K562 (cell line): Measurements from ENCODE around the gene PLEKHA5. TPM values are rescaled to one million over a fixed set of nuclear protein-coding genes. Genes with fewer than 3 reads are reported as not detected.

Experiments used
- ATAC-seq: fragments of 200-7000 bp; cut with Tn5 transposase; 3 replicates; pipeline ENCODE4 v1.9.1; 2020; ENCODE audit warnings: moderate library complexity
- BruUV-seq: library from RNA; stranded (reverse); fragments of 400-500 nt; replicated peaks from 2 replicates; lab custom pipeline; 2021; lab: Mats Ljungman, UMichigan
- CTCF ChIA-PET: fragments of 300-600 bp; formaldehyde crosslinking; extraction: SDS; loops from one replicate; lab custom pipeline; 2021; ENCODE audit warnings: low intra/inter-chr PET ratio; lab: Yijun Ruan, JAX
- POLR2A ChIA-PET: fragments of 300-600, 350-650 bp; sonication (Branson Sonifier 250); formaldehyde crosslinking; extraction: SDS; loops from one replicate; lab custom pipeline; 2021; ENCODE audit warnings: antibody characterized with exemption, inconsistent platforms; lab: Yijun Ruan, JAX
- DNase-seq, 4 experiments: peaks; one replicate each; pipeline versions ENCODE4 v3.0.0 to v3.0.0-alpha.2; 2011 to 2018; ENCODE audit warnings: low spot score in 3 of 4, mixed read lengths in 3 of 4; ENCODE audit errors: extremely low read depth in 1 of 4
- FAIRE-seq: peaks from 2 replicates; lab custom pipeline; 2011; peaks lifted over from hg19 to GRCh38; lab: Jason Lieb, UNC
- H2AFZ ChIP-seq: 2 replicates; pipeline ENCODE4 v1.6.0; 2011; ENCODE audit warnings: low read depth, low read length, control low read depth, inconsistent platforms
- H3K27ac ChIP-seq: fragments of 200-600 bp; 3 replicates; pipeline ENCODE4 v1.8.0; 2011; ENCODE audit warnings: low read depth, mild to moderate bottlenecking, control low read depth, inconsistent platforms, low read length, moderate library complexity, mixed read lengths; ENCODE audit errors: extremely low read depth
- H3K27me3 ChIP-seq, 2 experiments: fragments of 300-600 bp in 1 of 2; 2 replicates in 1 of 2; 3 replicates in 1 of 2; pipeline versions ENCODE4 v1.6.0 to v1.8.0; 2011; ENCODE audit warnings: inconsistent platforms in 2 of 2, low read length in 2 of 2, mild to moderate bottlenecking in 1 of 2, mixed read lengths in 1 of 2, moderate library complexity in 1 of 2; ENCODE audit not compliant: control insufficient read depth in 2 of 2, insufficient read depth in 2 of 2
- H3K36me3 ChIP-seq: fragments of 300-600 bp; 3 replicates; pipeline ENCODE4 v1.8.0; 2011; ENCODE audit warnings: mild to moderate bottlenecking, low read length, inconsistent platforms; ENCODE audit not compliant: control insufficient read depth, insufficient read depth
- H3K4me1 ChIP-seq, 2 experiments: fragments of 200-600 bp in 1 of 2; replicated peaks in 1 of 2; 2 replicates in 1 of 2; 3 replicates in 1 of 2; pipeline versions ENCODE4 v1.5.1 to v1.8.0; 2011; ENCODE audit warnings: inconsistent platforms in 2 of 2, low read length in 2 of 2, mild to moderate bottlenecking in 1 of 2, mixed read lengths in 1 of 2, moderate library complexity in 1 of 2; ENCODE audit not compliant: control insufficient read depth in 2 of 2, insufficient read depth in 2 of 2
- H3K4me2 ChIP-seq: 2 replicates; pipeline ENCODE4 v1.6.1; 2011; ENCODE audit warnings: low read length, control low read depth, inconsistent platforms, mixed read lengths; ENCODE audit not compliant: insufficient read depth
- H3K4me3 ChIP-seq: fragments of 200-600 bp; sonication (generic), shearing (Covaris generic); 2 replicates; pipeline ENCODE4 v1.5.1; 2016; ENCODE audit warnings: control low read depth, inconsistent platforms
- H3K79me2 ChIP-seq: fragments of 200-600 bp; 3 replicates; pipeline ENCODE4 v1.8.0; 2011; ENCODE audit warnings: low read length, inconsistent platforms; ENCODE audit not compliant: control insufficient read depth, insufficient read depth
- H3K9ac ChIP-seq, 2 experiments: 2 replicates each; pipeline versions ENCODE4 v1.6.0 to v1.6.1; 2011; ENCODE audit warnings: low read depth in 2 of 2, low read length in 2 of 2, control low read depth in 1 of 2, inconsistent platforms in 1 of 2, mild to moderate bottlenecking in 1 of 2, mixed read lengths in 1 of 2; ENCODE audit not compliant: insufficient read depth in 1 of 2
- H3K9me1 ChIP-seq: one replicate; pipeline ENCODE4 v1.6.0; 2011; ENCODE audit warnings: inconsistent platforms, mild to moderate bottlenecking, low read length, moderate library complexity; ENCODE audit not compliant: control insufficient read depth, insufficient read depth
- H3K9me3 ChIP-seq: replicated peaks from 2 replicates; pipeline ENCODE4 v1.5.1; 2011; ENCODE audit warnings: low read depth, low read length, inconsistent platforms; ENCODE audit not compliant: control insufficient read depth, insufficient read depth
- H4K20me1 ChIP-seq: replicated peaks from 2 replicates; pipeline ENCODE4 v1.6.1; 2011; ENCODE audit warnings: low read length, inconsistent platforms, mixed read lengths; ENCODE audit not compliant: control insufficient read depth, insufficient read depth
- RBBP5 ChIP-seq: fragments of 200-600 bp; sonication (generic); IDR thresholded peaks from 2 replicates; pipeline ENCODE4 v1.6.1; 2012; ENCODE audit warnings: borderline replicate concordance, mild to moderate bottlenecking, low read length, control low read depth, inconsistent platforms; ENCODE audit not compliant: insufficient read depth, poor library complexity, severe bottlenecking
- SMARCE1 ChIP-seq: fragments of 450-650 bp; IDR thresholded peaks from 2 replicates; pipeline ENCODE4 v1.7.1; 2016; ENCODE audit warnings: mild to moderate bottlenecking
- XRCC5 ChIP-seq: fragments of 200-400 bp; formaldehyde crosslinking; IDR thresholded peaks from 2 replicates; pipeline ENCODE4 v1.6.1; 2017; ENCODE audit warnings: low read depth, mild to moderate bottlenecking, low read length
- ZNF717 ChIP-seq: fragments of 250-450 bp; sonication (Bioruptor Pico); IDR thresholded peaks from 2 replicates; pipeline ENCODE4 v1.5.0; 2021
- WGBS: fragments of 100-300 bp; shearing (Covaris generic); methylation state at CpG from one replicate; pipeline ENCODE4 v1.1.6; 2016; ENCODE audit warnings: low coverage, mixed read lengths; ENCODE audit not compliant: insufficient coverage; ENCODE audit errors: missing lambda C conversion rate; 5-methylcytosine and 5-hydroxymethylcytosine counted together
- in situ Hi-C: fragments of 300-500 bp; cut with MboI; formaldehyde crosslinking; loops from 4 replicates; pipeline ENCODE4 v1.15.0; 2018; ENCODE audit warnings: inconsistent platforms, mixed read lengths
- intact Hi-C: fragments of 100-400 bp; cut with micrococcal nuclease; formaldehyde crosslinking; loops from 2 replicates; pipeline ENCODE4 v1.14.2; 2022
- polyA plus RNA-seq, 8 experiments: library from polyadenylated mRNA; depleted of rRNA in 4 of 8; stranded (reverse) in 5 of 8; unstranded in 3 of 8; fragments of >200 nt; fragmentation: Nextera tagmentation in 2 of 8; fragmentation: Illumina TruSeq in 1 of 8; extraction: Ambion mirVana in 2 of 8; extraction: Trizol in 1 of 8; gene quantifications; 2 replicates each; pipeline versions ENCODE4 v1.2.1 to v1.2.3, GENCODE V29; 2011 to 2014; ENCODE audit warnings: inconsistent platforms in 1 of 8, missing spikeins in 1 of 8
- total RNA-seq, 7 experiments: library from RNA; depleted of rRNA in 6 of 7; stranded (reverse); fragments of >200 nt in 6 of 7; fragmentation: Illumina TruSeq in 2 of 7; extraction: Trizol in 2 of 7; gene quantifications; 2 replicates each; pipeline versions ENCODE4 v1.2.1 to v1.2.3, GENCODE V29; 2011 to 2021; ENCODE audit warnings: low replicate concordance in 1 of 7
- TF ChIP-seq, protein P1 (sequence below): fragments of 250-450 bp; sonication (Bioruptor Pico); IDR thresholded peaks from 2 replicates; pipeline ENCODE4 v1.9.0; 2021; ENCODE audit warnings: mild to moderate bottlenecking, inconsistent platforms

The PLEKHA5 gene
- total and polyA plus RNA-seq, 9 of the 15 experiments (the other 6 are each of a cell fraction or from before 2014, with no cell fraction given), result 7.2 to 26.2 (median 17.4) TPM

DNA sequence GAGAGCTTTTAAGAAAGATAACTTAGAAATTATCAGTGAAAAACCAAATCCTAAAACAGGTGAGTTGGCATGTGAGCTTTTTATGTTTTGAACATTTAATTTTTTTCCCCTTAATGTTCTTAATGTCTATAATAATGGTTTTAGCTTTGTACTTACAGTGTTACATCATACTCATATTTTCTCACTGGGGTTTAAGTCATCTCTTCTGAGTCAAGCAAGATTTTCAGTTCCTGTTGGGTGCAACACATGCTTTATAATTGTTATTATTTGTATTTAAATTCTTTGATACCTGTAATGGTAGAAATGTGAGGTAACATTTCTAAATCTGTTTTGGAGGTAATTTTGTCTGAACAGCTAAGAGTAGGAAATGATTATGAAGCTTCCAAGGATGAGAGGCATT, 113.0 kb downstream of the PLEKHA5 start:
- FAIRE-seq (no peak), DNase-seq (no peak), ATAC-seq (no peak)
- TF ChIP-seq, protein P1, sequence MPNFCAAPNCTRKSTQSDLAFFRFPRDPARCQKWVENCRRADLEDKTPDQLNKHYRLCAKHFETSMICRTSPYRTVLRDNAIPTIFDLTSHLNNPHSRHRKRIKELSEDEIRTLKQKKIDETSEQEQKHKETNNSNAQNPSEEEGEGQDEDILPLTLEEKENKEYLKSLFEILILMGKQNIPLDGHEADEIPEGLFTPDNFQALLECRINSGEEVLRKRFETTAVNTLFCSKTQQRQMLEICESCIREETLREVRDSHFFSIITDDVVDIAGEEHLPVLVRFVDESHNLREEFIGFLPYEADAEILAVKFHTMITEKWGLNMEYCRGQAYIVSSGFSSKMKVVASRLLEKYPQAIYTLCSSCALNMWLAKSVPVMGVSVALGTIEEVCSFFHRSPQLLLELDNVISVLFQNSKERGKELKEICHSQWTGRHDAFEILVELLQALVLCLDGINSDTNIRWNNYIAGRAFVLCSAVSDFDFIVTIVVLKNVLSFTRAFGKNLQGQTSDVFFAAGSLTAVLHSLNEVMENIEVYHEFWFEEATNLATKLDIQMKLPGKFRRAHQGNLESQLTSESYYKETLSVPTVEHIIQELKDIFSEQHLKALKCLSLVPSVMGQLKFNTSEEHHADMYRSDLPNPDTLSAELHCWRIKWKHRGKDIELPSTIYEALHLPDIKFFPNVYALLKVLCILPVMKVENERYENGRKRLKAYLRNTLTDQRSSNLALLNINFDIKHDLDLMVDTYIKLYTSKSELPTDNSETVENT (CRISPR knock-in tag), result no peak
- BruUV-seq, result no TSS peak
- H3K36me3 ChIP-seq, result no peaks in the 10 kb centered on the region
- no peak overlapping the region for H2AFZ ChIP-seq
- no peak overlapping the region for H3K9ac ChIP-seq
- no peaks in the 10 kb centered on the region for H3K9me3 ChIP-seq
- no peak overlapping the region for H3K27ac ChIP-seq
- no peaks in the 10 kb centered on the region for H3K9me1 ChIP-seq
- no peaks in the 10 kb centered on the region for H4K20me1 ChIP-seq
- ChIA-PET POLR2A (no interaction called here), CTCF (no interaction called here)
- no peak overlapping the region for H3K4me3 ChIP-seq
- in situ Hi-C loops (no loop called here), intact Hi-C loops (no loop called here)
- peaks cover 3% of the 10 kb centered on the region; the same call in 1 of the 3 replicates for H3K79me2 ChIP-seq
- no peak overlapping the region for H3K4me2 ChIP-seq
- H3K4me1 ChIP-seq, result no peaks in the 10 kb centered on the region
- no peaks in the 10 kb centered on the region for H3K27me3 ChIP-seq

DNA sequence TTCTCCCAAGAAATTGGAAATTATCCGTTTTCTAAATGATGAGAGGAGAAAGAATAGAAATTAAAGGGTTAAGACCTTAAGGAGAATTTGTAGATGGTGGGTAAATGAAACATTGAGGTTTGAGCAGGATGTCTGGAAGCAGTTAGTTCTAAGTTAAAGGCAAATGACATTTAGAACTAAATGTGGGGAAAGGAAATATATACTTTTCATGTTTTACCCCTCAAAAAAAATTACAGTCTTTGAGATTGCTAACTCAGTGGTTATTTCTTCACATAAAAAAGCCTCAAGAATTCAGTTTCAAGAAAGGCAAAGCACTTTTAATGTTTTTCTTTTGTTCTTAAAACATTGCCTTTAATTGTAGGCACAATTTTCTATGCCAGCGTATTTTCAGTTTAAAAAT, 114.0 kb downstream of the PLEKHA5 start:
- DNase-seq, result no peak
- no peaks in the 10 kb centered on the region for H3K27me3 ChIP-seq
- H4K20me1 ChIP-seq, result no peaks in the 10 kb centered on the region
- H3K4me1 ChIP-seq, result no peaks in the 10 kb centered on the region
- no peaks in the 10 kb centered on the region for H3K36me3 ChIP-seq
- H3K9ac ChIP-seq, result no peak overlapping the region
- no peak overlapping the region for H2AFZ ChIP-seq
- H3K9me1 ChIP-seq, result no peaks in the 10 kb centered on the region
- FAIRE-seq, result no peak
- H3K9me3 ChIP-seq, result no peaks in the 10 kb centered on the region
- in situ Hi-C loops, result no loop called here
- no peak for ATAC-seq
- no peak overlapping the region for H3K4me3 ChIP-seq
- H3K27ac ChIP-seq, result no peak overlapping the region
- ChIA-PET CTCF (no interaction called here), POLR2A (no interaction called here)
- TF ChIP-seq ZNF717 (CRISPR knock-in tag) (no peak), RBBP5 (no peak), XRCC5 (no peak), SMARCE1 (no peak)
- intact Hi-C loops, result no loop called here
- no TSS peak for BruUV-seq
- 85% methylated on average over 2 of the region's 2 CpGs for WGBS
- peaks cover 3% of the 10 kb centered on the region; the same call in 1 of the 3 replicates for H3K79me2 ChIP-seq
- no peak overlapping the region for H3K4me2 ChIP-seq
